ENCODE measurements around the gene INSYN1.
"Not testable (repeated sequence)": the region's sequence is repeated elsewhere in the genome, so short reads cannot be mapped to it uniquely, and the experiment has no call there.

The INSYN1 gene

GRCh38 chr15:73753250-73754130 is at the start of gene INSYN1:
Gene INSYN1, minus strand, starts transcription at chr15:73753351. Its CDS starts 2,221 bp downstream, at chr15:73751130.
- DNase-seq, result no peak

- DNase-seq, result no peak
Measured at GRCh38 chr15:73802431-73803041, 49.4 kb upstream of the INSYN1 start.

- no peak for DNase-seq
Measured at GRCh38 chr15:73800662-73801345, 47.7 kb upstream of the INSYN1 start.

- DNase-seq, result no peak
Measured at GRCh38 chr15:73799466-73799865, 46.3 kb upstream of the INSYN1 start.

GRCh38 chr15:73797366-73798158 is 44.4 kb upstream of the INSYN1 start:
- no peak for DNase-seq

- DNase-seq, result no peak
Measured at GRCh38 chr15:73796331-73796831, 43.2 kb upstream of the INSYN1 start.

- no peak for DNase-seq
Measured at GRCh38 chr15:73794443-73795133, 41.4 kb upstream of the INSYN1 start.

GRCh38 chr15:73792899-73793541 is 39.9 kb upstream of the INSYN1 start:
- DNase-seq, result not testable (repeated sequence)

GRCh38 chr15:73792415-73792814 is 39.3 kb upstream of the INSYN1 start:
- no peak for DNase-seq

- no peak for DNase-seq
Measured at GRCh38 chr15:73789521-73790240, 36.5 kb upstream of the INSYN1 start.

- no peak for DNase-seq
Measured at GRCh38 chr15:73787621-73788020, 34.5 kb upstream of the INSYN1 start.

GRCh38 chr15:73786538-73786937 is 33.4 kb upstream of the INSYN1 start:
- no peak for DNase-seq

GRCh38 chr15:73785256-73786014 is 32.3 kb upstream of the INSYN1 start:
- not testable (repeated sequence) for DNase-seq

- DNase-seq, result no peak
Measured at GRCh38 chr15:73784291-73784690, 31.1 kb upstream of the INSYN1 start.

- no peak for DNase-seq
Measured at GRCh38 chr15:73782344-73782959, 29.3 kb upstream of the INSYN1 start.

- DNase-seq, result no peak
Measured at GRCh38 chr15:73781038-73781925, 28.1 kb upstream of the INSYN1 start.

GRCh38 chr15:73779974-73780373 is 26.8 kb upstream of the INSYN1 start:
- no peak for DNase-seq

GRCh38 chr15:73777741-73778140 is 24.6 kb upstream of the INSYN1 start:
- DNase-seq, result no peak
